WERI-Rb-1 (cell line): ENCODE measurements around the gene XPA.

ENCODE experiments used
- DNase-seq: peaks from one replicate; pipeline ENCODE4 v3.0.0-alpha.2; 2020
- H3K27ac ChIP-seq: fragments of 250-450 bp; sonication (Bioruptor Pico); 2 replicates; pipeline ENCODE4 v1.5.1; 2020; ENCODE audit warnings: mild to moderate bottlenecking, moderate library complexity
- H3K27me3 ChIP-seq: fragments of 250-450 bp; sonication (Bioruptor Pico); 2 replicates; pipeline ENCODE4 v1.5.1; 2021; ENCODE audit warnings: mild to moderate bottlenecking, low read depth, moderate library complexity; ENCODE audit not compliant: insufficient read depth, severe bottlenecking
- H3K36me3 ChIP-seq: fragments of 250-450 bp; sonication (Bioruptor Pico); 2 replicates; pipeline ENCODE4 v1.5.1; 2020; ENCODE audit warnings: mild to moderate bottlenecking, moderate library complexity
- H3K4me3 ChIP-seq: 2 replicates; pipeline ENCODE4 v1.5.1; 2011; ENCODE audit warnings: low read depth, mild to moderate bottlenecking, control low read depth, low read length
- H3K9me3 ChIP-seq: fragments of 250-450 bp; sonication (Bioruptor Pico); 2 replicates; pipeline ENCODE4 v1.5.1; 2021; ENCODE audit warnings: mild to moderate bottlenecking, moderate library complexity; ENCODE audit not compliant: severe bottlenecking
- TF ChIP-seq, protein P1 (sequence below): IDR thresholded peaks from 2 replicates; pipeline ENCODE4 v1.5.1; 2011; ENCODE audit warnings: low read depth, mild to moderate bottlenecking, control low read depth, inconsistent platforms, low read length

Gene XPA

DNA sequence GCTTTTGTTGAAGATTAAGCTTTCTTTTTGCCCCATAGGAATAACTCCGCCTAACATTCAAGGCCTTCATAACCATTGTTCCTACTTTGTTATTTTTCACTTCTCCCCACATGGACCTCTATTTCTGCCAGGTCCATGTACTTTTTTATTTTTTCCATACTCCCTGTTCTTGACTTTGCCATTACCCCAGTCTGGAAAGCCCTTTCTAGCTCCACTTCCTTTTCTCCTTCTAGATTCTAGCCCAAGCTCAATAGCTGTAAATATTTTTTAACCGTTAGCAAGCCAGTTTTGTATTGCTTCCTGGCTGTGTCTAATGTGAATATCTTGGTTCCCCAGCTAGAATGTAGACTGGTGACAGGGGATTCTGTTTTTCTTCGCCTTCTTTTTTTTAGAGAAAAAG, 37.4 kb downstream of the XPA start:
- Histone ChIP-seq H3K9me3 (no peaks in the 10 kb centered on the region), H3K36me3 (peaks cover 97% of the 10 kb centered on the region), H3K27me3 (no peaks in the 10 kb centered on the region), H3K27ac (no peak overlapping the region), H3K4me3 (no peak overlapping the region)
- no peak for DNase-seq
- TF ChIP-seq, protein P1, sequence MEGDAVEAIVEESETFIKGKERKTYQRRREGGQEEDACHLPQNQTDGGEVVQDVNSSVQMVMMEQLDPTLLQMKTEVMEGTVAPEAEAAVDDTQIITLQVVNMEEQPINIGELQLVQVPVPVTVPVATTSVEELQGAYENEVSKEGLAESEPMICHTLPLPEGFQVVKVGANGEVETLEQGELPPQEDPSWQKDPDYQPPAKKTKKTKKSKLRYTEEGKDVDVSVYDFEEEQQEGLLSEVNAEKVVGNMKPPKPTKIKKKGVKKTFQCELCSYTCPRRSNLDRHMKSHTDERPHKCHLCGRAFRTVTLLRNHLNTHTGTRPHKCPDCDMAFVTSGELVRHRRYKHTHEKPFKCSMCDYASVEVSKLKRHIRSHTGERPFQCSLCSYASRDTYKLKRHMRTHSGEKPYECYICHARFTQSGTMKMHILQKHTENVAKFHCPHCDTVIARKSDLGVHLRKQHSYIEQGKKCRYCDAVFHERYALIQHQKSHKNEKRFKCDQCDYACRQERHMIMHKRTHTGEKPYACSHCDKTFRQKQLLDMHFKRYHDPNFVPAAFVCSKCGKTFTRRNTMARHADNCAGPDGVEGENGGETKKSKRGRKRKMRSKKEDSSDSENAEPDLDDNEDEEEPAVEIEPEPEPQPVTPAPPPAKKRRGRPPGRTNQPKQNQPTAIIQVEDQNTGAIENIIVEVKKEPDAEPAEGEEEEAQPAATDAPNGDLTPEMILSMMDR, result no peak

DNA sequence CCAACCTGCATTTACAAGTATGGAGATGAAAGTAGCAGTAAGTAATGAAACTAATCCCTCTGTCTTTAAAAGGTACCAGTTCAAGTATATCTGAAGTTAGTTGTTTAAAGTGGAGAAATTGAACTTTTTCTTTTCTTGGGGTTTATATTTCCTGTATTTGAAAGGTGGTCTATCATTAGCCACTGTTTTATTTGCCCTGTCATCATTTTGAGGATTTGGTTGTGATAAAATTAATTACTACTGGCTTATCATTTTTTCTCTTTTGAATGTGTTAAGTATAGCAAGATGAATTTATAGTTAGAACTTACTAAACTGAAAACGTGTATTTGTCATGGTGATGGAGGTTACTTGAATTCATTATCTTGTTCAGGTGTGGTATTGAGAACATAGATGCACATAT, 38.4 kb downstream of the XPA start:
- peaks cover 97% of the 10 kb centered on the region for H3K36me3 ChIP-seq

DNA sequence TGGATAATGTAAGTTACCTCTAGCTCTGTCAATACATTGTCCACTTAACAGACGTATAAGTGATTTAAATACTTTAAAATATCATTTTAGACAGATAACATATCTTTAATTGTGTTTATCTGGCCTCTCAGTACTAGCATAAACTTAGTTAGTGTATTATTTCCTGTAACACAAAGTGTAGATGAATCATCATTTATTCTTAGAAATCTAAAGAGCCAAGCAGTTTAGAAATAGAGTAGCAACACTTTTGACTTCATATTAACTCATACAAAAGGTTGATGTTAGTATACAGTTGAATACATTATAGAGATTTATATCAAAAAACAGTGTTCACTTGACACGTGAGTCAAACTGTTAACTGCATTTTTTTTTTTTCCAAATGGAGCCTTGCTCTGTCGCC, 45.5 kb downstream of the XPA start:
- Histone ChIP-seq H3K27me3 (no peaks in the 10 kb centered on the region), H3K9me3 (no peaks in the 10 kb centered on the region), H3K36me3 (peaks cover 96% of the 10 kb centered on the region), H3K27ac (no peak overlapping the region), H3K4me3 (no peak overlapping the region)
- DNase-seq, result no peak
- TF ChIP-seq, protein P1, result no peak

More for the DNA sequence above, 38.4 kb downstream of the XPA start:
- TF ChIP-seq, protein P1, result no peak
- Histone ChIP-seq H3K4me3 (no peak overlapping the region), H3K27me3 (no peaks in the 10 kb centered on the region), H3K9me3 (no peaks in the 10 kb centered on the region), H3K27ac (no peak overlapping the region)
- DNase-seq, result no peak

DNA sequence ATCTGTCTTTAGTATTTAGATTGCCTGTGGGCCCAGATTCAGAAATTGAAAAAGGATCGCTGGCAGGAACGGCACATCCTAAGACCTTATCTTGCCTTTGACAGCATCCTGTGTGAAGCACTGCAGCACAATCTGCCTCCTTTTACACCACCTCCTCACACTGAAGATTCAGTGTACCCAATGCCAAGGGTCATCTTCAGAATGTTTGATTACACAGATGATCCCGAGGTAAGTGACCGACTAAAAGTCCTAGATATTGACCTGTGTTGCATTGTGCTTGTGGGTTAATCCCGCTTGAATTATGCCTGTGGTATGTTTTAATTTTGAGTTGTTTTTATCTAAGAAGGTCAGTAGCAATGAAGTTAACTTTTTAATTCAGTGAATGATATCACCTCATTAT, 49.1 kb downstream of the XPA start:
- H3K27me3 ChIP-seq, result no peaks in the 10 kb centered on the region
- DNase-seq, result no peak
- H3K27ac ChIP-seq, result no peak overlapping the region
- TF ChIP-seq, protein P1, result no peak
- H3K9me3 ChIP-seq, result no peaks in the 10 kb centered on the region
- H3K36me3 ChIP-seq, result peaks cover 92% of the 10 kb centered on the region
- H3K4me3 ChIP-seq, result no peak overlapping the region

DNA sequence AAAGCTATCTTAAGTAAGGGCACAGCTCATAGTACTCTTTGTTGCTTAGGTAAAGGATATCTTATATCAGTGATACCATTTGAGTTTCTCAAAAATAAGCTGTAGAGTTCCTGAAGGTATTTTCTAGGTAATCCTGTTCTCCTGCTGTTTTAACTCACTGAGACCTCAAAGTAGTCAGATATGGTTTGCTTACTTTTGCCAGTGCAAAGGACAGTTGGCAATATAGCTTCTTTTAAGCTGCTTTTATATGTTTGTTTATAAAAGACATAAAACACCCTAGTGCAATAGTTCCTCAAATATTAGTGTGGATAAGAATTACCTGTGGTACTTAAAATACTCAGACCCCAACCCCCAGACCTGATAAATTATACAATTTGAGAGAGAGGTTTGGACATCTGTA, 51.4 kb downstream of the XPA start:
- DNase-seq, result no peak
- Histone ChIP-seq H3K36me3 (peaks cover 93% of the 10 kb centered on the region), H3K27me3 (no peaks in the 10 kb centered on the region), H3K4me3 (no peak overlapping the region), H3K27ac (no peak overlapping the region), H3K9me3 (no peaks in the 10 kb centered on the region)
- TF ChIP-seq, protein P1, result no peak

DNA sequence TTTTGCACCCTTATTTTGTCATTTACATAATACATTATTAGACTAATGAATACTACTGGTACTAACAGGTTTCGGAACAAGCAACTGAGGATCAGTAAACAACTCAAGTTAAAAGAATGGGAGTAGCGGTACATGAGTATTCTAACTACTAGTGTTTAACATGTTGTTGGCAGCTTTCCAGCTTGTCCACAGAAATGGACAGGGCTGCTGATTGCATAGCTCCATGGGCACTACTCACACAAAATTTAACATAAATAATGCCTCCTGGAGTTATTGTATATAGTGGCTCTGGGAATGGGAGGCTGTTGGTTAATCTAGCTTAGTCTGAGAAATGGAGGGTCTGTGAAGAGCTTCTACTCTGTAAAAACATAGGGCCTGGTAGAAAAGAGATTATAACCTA, 56.8 kb downstream of the XPA start:
- Histone ChIP-seq H3K36me3 (peaks cover 59% of the 10 kb centered on the region), H3K27ac (no peak overlapping the region), H3K9me3 (no peaks in the 10 kb centered on the region), H3K27me3 (no peaks in the 10 kb centered on the region), H3K4me3 (no peak overlapping the region)
- TF ChIP-seq, protein P1, result no peak
- no peak for DNase-seq
